Testis (tissue), 2 donors: Measurements from ENCODE around the gene MTA1.

Experiments used
- CTCF ChIP-seq, 3 experiments: fragments of 450-650 bp in 2 of 3; fragments of 200-600 bp in 1 of 3; sonication (generic) in 1 of 3; IDR thresholded peaks; one replicate each; pipeline ENCODE4 v1.5.1; 2016 to 2019; ENCODE audit warnings: antibody characterized with exemption in 3 of 3, mild to moderate bottlenecking in 2 of 3, moderate library complexity in 1 of 3
- POLR2A ChIP-seq: fragments of 450-650 bp; IDR thresholded peaks from one replicate; pipeline ENCODE4 v1.6.1; 2017; ENCODE audit warnings: antibody characterized with exemption, mild to moderate bottlenecking, moderate library complexity

GRCh38 chr14:105417690-105418121 lies 1.9 kb upstream of the MTA1 start:
- TF ChIP-seq CTCF (IDR thresholded peaks at IDR 0.05) = no peak
- TF ChIP-seq POLR2A = no peak
